Endothelial cell of umbilical vein (primary cell): ENCODE data around the gene PPFIA1. TPM values are rescaled to one million over a fixed set of nuclear protein-coding genes. Genes with fewer than 3 reads are reported as not detected.

Experiments used
- BruUV-seq: library from RNA; stranded (reverse); fragments of 400-500 nt; replicated peaks from 2 replicates; lab custom pipeline; 2021; lab: Mats Ljungman, UMichigan
- CTCF ChIA-PET: fragments of 300-600, 350-600 bp; sonication (Branson Sonifier 250); formaldehyde crosslinking; loops from one replicate; lab custom pipeline; 2021; ENCODE audit warnings: antibody characterized with exemption, inconsistent platforms; lab: Charles Lee
- POLR2A ChIA-PET: fragments of 300-600, 350-600 bp; sonication (Branson Sonifier 250); formaldehyde crosslinking; loops from one replicate; lab custom pipeline; 2021; ENCODE audit warnings: antibody characterized with exemption, inconsistent platforms; lab: Charles Lee
- DNase-seq: peaks from one replicate; pipeline ENCODE4 v3.0.0-alpha.2; 2011; ENCODE audit warnings: low read depth, low spot score
- FAIRE-seq: peaks from 2 replicates; lab custom pipeline; 2011; peaks lifted over from hg19 to GRCh38; lab: Jason Lieb, UNC
- H2AFZ ChIP-seq: 2 replicates; pipeline ENCODE4 v1.6.0; 2012; ENCODE audit warnings: low read depth, low read length, control low read depth, inconsistent platforms
- H3K27ac ChIP-seq: 2 replicates; pipeline ENCODE4 v1.5.1; 2011; ENCODE audit warnings: low read depth, mild to moderate bottlenecking, control low read depth, low read length, moderate library complexity; ENCODE audit not compliant: insufficient read depth
- H3K27me3 ChIP-seq, 2 experiments: 2 replicates each; pipeline versions ENCODE4 v1.6.0 to v1.6.1; 2011; ENCODE audit warnings: low read length in 2 of 2, mixed read lengths in 1 of 2; ENCODE audit not compliant: control insufficient read depth in 2 of 2, insufficient read depth in 2 of 2
- H3K36me3 ChIP-seq, 2 experiments: 2 replicates in 1 of 2; 3 replicates in 1 of 2; pipeline ENCODE4 v1.5.1; 2011; ENCODE audit warnings: low read length in 2 of 2, mild to moderate bottlenecking in 1 of 2, moderate library complexity in 1 of 2; ENCODE audit not compliant: control insufficient read depth in 2 of 2, insufficient read depth in 2 of 2; ENCODE audit errors: extremely low read depth in 1 of 2
- H3K4me1 ChIP-seq: 3 replicates; pipeline ENCODE4 v1.5.1; 2011; ENCODE audit warnings: mild to moderate bottlenecking, low read length; ENCODE audit not compliant: control insufficient read depth, insufficient read depth; ENCODE audit errors: extremely low read depth
- H3K4me2 ChIP-seq: 2 replicates; pipeline ENCODE4 v1.6.1; 2011; ENCODE audit warnings: low read length, control low read depth, mixed read lengths; ENCODE audit not compliant: insufficient read depth
- H3K4me3 ChIP-seq, 3 experiments: fragments of 200-600 bp in 1 of 3; sonication (generic), shearing (Covaris generic) in 1 of 3; replicated peaks in 1 of 3; 2 replicates each; pipeline ENCODE4 v1.5.1; 2011 to 2016; ENCODE audit warnings: control low read depth in 3 of 3, low read length in 3 of 3, mild to moderate bottlenecking in 2 of 3, inconsistent platforms in 1 of 3, low read depth in 1 of 3, moderate library complexity in 1 of 3; ENCODE audit not compliant: insufficient read depth in 1 of 3
- H3K79me2 ChIP-seq: 2 replicates; pipeline ENCODE4 v1.6.0; 2012; ENCODE audit warnings: low read length, inconsistent platforms; ENCODE audit not compliant: control insufficient read depth, insufficient read depth
- H3K9ac ChIP-seq: replicated peaks from 2 replicates; pipeline ENCODE3; 2011; ENCODE audit warnings: low read length, control low read depth; ENCODE audit not compliant: insufficient read depth; ENCODE audit errors: extremely low read depth
- H3K9me1 ChIP-seq: replicated peaks from 3 replicates; pipeline ENCODE4 v1.6.0; 2011; ENCODE audit warnings: mild to moderate bottlenecking, low read length; ENCODE audit not compliant: control insufficient read depth, insufficient read depth; ENCODE audit errors: extremely low read depth
- H3K9me3 ChIP-seq: replicated peaks from 2 replicates; pipeline ENCODE4 v1.5.1; 2012; ENCODE audit warnings: low read length, inconsistent platforms; ENCODE audit not compliant: control insufficient read depth, insufficient read depth
- H4K20me1 ChIP-seq: replicated peaks from 2 replicates; pipeline ENCODE3; 2011; ENCODE audit warnings: mild to moderate bottlenecking, low read length; ENCODE audit not compliant: control insufficient read depth, insufficient read depth; ENCODE audit errors: extremely low read depth
- CTCF ChIP-seq, 2 donors: IDR thresholded peaks; 1 replicate in 1 of 2; 2 replicates in 1 of 2; pipeline ENCODE4 v1.5.1; 2011; ENCODE audit warnings: low read length in 2 of 2, mild to moderate bottlenecking in 2 of 2, moderate library complexity in 2 of 2, control low read depth in 1 of 2, inconsistent platforms in 1 of 2, low read depth in 1 of 2; ENCODE audit not compliant: insufficient read depth in 1 of 2; ENCODE audit errors: extremely low read depth in 1 of 2
- EZH2 ChIP-seq: IDR thresholded peaks from 2 replicates; pipeline ENCODE4 v1.6.1; 2012; ENCODE audit warnings: borderline replicate concordance, low read depth, mild to moderate bottlenecking, moderate library complexity, low read length, inconsistent platforms; ENCODE audit not compliant: severe bottlenecking
- FOS ChIP-seq: IDR thresholded peaks from 2 replicates; pipeline ENCODE4 v1.6.1; 2011; ENCODE audit warnings: mild to moderate bottlenecking, low read length, moderate library complexity, borderline replicate concordance; ENCODE audit not compliant: insufficient read depth
- GATA2 ChIP-seq: IDR thresholded peaks from 2 replicates; pipeline ENCODE4 v1.7.0; 2011; ENCODE audit warnings: low read depth, mild to moderate bottlenecking, moderate library complexity, mixed read lengths, low read length; ENCODE audit not compliant: insufficient read length, insufficient read depth
- JUN ChIP-seq: IDR thresholded peaks from 2 replicates; pipeline ENCODE4 v1.6.1; 2011; ENCODE audit warnings: borderline replicate concordance, low read depth; ENCODE audit not compliant: insufficient read length, insufficient read depth
- MAX ChIP-seq: IDR thresholded peaks from 2 replicates; pipeline ENCODE4 v1.6.1; 2011; ENCODE audit not compliant: insufficient read depth, insufficient read length
- MYC ChIP-seq: IDR thresholded peaks from one replicate; pipeline ENCODE4 v1.6.1; 2011; ENCODE audit warnings: mild to moderate bottlenecking, low read depth, low read length
- POLR2A ChIP-seq: IDR thresholded peaks from 2 replicates; pipeline ENCODE4 v1.6.1; 2012; ENCODE audit warnings: low read depth, mild to moderate bottlenecking, control low read depth, low read length
- POLR2AphosphoS5 ChIP-seq: IDR thresholded peaks from 2 replicates; pipeline ENCODE4 v1.6.1; 2012; ENCODE audit warnings: low read depth, mild to moderate bottlenecking, control low read depth, low read length, moderate library complexity; ENCODE audit not compliant: insufficient read depth
- dilution Hi-C: fragments of 300-500 bp; cut with MboI; formaldehyde crosslinking; loops from one replicate; pipeline ENCODE4 v1.15.0; 2019; ENCODE audit warnings: low sequenced_read_pairs; ENCODE audit not compliant: extremely low pct_ligation_motif_present
- intact Hi-C: fragments of 100-400 bp; cut with micrococcal nuclease; formaldehyde crosslinking; loops from one replicate; pipeline ENCODE4 v1.10.0; 2022
- polyA plus RNA-seq, 4 experiments: library from polyadenylated mRNA; depleted of rRNA in 3 of 4; stranded (reverse) in 3 of 4; unstranded in 1 of 4; fragments of >200 nt; gene quantifications; 2 replicates each; pipeline versions ENCODE4 v1.2.1 to v1.2.3, GENCODE V29; 2011 to 2012; ENCODE audit warnings: missing spikeins in 1 of 4
- total RNA-seq: library from RNA; stranded (reverse); gene quantifications from 2 replicates; pipeline ENCODE4 v1.2.3, GENCODE V29; 2021

Gene PPFIA1
- total and polyA plus RNA-seq, 2 donors (not counting 3 experiments of a cell fraction or from before 2014, with no cell fraction given): 44.3 to 60.9 TPM

- Histone ChIP-seq H3K36me3 (no peaks in the 10 kb centered on the region), H3K27me3 (no peaks in the 10 kb centered on the region), H3K9me3 (no peaks in the 10 kb centered on the region), H3K27ac (peak overlapping the region; percentile 60), H2AFZ (no peak overlapping the region), H3K9me1 (no peaks in the 10 kb centered on the region), H4K20me1 (peaks cover 3% of the 10 kb centered on the region), H3K4me3 (peak overlapping the region; percentile 56 to 89 (median 84)), H3K4me2 (peak overlapping the region; percentile 37), H3K79me2 (peaks cover 66% of the 10 kb centered on the region), H3K4me1 (peaks cover 19% of the 10 kb centered on the region), H3K9ac (peak overlapping the region; percentile 64)
- TF ChIP-seq POLR2AphosphoS5 (no peak), CTCF (IDR thresholded peaks at IDR 0.05; ENCODE audit: extremely low read depth in 1 of 2, insufficient read depth in 1 of 2, low read depth in 1 of 2, low read length in 2 of 2) (no peak), FOS (no peak), POLR2A (no peak), JUN (no peak), MAX (no peak), EZH2 (no peak), GATA2 (no peak), MYC (no peak)
- DNase-seq (no peak), FAIRE-seq (no peak)
- CTCF ChIA-PET: interaction anchor here (1.2 to 1.7 kb wide), 2 partner anchors 15 to 118 kb away, joined by 3 read pairs; no protein-coding TSS in a partner anchor
- intact Hi-C loops: loop anchor here (1.0 to 2.0 kb wide), 3 partner anchors 32 to 195 kb away; partner anchors contain the start of gene PPFIA1
- POLR2A ChIA-PET: no interaction called here
- dilution Hi-C loops: no loop called here
- BruUV-seq: TSS peak; percentile 52
These were observed 128.6 kb downstream of the PPFIA1 start for GRCh38 chr11:70398834-70399680.
